Glutamatergic neuron (in vitro differentiated cells): ENCODE results near the gene SMAGP. TPM values are rescaled to one million over a fixed set of nuclear protein-coding genes. Genes with fewer than 3 reads are reported as not detected.
A peak's percentile ranks its signal among the peaks of the same experiment; 100 is the strongest.

Experiments used
- DNase-seq: peaks from one replicate; pipeline ENCODE4 v3.0.0; 2022
- H3K27ac Mint-ChIP-seq: one replicate; pipeline ENCODE4 v1.8.0; 2020; ENCODE audit warnings: mild to moderate bottlenecking, mixed read lengths, inconsistent platforms; ENCODE audit not compliant: unreplicated experiment
- H3K27me3 Mint-ChIP-seq: one replicate; pipeline ENCODE4 v1.8.0; 2020; ENCODE audit warnings: mild to moderate bottlenecking, moderate library complexity, mixed read lengths, inconsistent platforms; ENCODE audit not compliant: unreplicated experiment
- H3K36me3 Mint-ChIP-seq: one replicate; pipeline ENCODE4 v1.8.0; 2020; ENCODE audit warnings: mild to moderate bottlenecking, mixed read lengths, inconsistent platforms; ENCODE audit not compliant: unreplicated experiment
- H3K4me1 Mint-ChIP-seq: one replicate; pipeline ENCODE4 v1.8.0; 2020; ENCODE audit warnings: mild to moderate bottlenecking, low read depth, mixed read lengths, inconsistent platforms; ENCODE audit not compliant: unreplicated experiment
- H3K4me3 Mint-ChIP-seq: one replicate; pipeline ENCODE4 v1.8.0; 2020; ENCODE audit warnings: mild to moderate bottlenecking, mixed read lengths, inconsistent platforms; ENCODE audit not compliant: unreplicated experiment
- H3K9me3 Mint-ChIP-seq: one replicate; pipeline ENCODE4 v1.8.0; 2020; ENCODE audit warnings: mild to moderate bottlenecking, moderate library complexity, mixed read lengths, inconsistent platforms; ENCODE audit not compliant: unreplicated experiment
- total RNA-seq: library from RNA; stranded (reverse); fragmentation: NEBNext Ultra II Directional; extraction: Animal tissue kit (Norgen Biotek cat#: 25700); gene quantifications from one replicate; pipeline ENCODE4 v1.2.1, GENCODE V29; 2021; ENCODE audit not compliant: unreplicated experiment
- TF ChIP-seq, protein P1 (sequence below): fragments of 200-600 bp; sonication (generic); IDR thresholded peaks from one replicate; pipeline ENCODE4 v1.5.0; 2021; ENCODE audit not compliant: partially characterized antibody, unreplicated experiment

SMAGP gene
- total RNA-seq, 1 donor from 2014 or later = not detected

DNA sequence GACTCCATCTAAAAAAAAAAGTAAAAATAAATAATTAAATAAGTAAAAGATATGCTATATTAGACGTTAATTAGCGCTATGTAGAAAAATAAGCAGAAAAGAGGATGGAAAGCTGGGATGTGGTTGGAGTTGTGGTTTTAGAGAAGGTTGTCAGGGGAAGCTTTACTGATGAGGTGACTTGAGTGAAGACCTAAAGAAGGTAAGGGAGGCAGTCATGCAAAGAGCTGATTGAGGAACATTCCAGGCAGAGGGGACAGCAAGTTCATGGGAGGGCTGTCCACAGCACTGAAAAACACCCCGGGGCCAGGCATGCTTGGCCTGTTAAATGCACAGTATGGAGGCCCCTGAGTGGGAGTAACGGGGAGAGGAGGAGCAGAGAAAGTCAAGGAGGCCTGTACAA is 15.7 kb downstream of the SMAGP start:
- no peak for DNase-seq
- Mint-ChIP-seq H3K27ac (no peak overlapping the region), H3K4me3 (no peak overlapping the region), H3K4me1 (no peaks in the 10 kb centered on the region), H3K9me3 (no peaks in the 10 kb centered on the region), H3K27me3 (peaks cover 2% of the 10 kb centered on the region), H3K36me3 (no peaks in the 10 kb centered on the region)
- TF ChIP-seq, protein P1, sequence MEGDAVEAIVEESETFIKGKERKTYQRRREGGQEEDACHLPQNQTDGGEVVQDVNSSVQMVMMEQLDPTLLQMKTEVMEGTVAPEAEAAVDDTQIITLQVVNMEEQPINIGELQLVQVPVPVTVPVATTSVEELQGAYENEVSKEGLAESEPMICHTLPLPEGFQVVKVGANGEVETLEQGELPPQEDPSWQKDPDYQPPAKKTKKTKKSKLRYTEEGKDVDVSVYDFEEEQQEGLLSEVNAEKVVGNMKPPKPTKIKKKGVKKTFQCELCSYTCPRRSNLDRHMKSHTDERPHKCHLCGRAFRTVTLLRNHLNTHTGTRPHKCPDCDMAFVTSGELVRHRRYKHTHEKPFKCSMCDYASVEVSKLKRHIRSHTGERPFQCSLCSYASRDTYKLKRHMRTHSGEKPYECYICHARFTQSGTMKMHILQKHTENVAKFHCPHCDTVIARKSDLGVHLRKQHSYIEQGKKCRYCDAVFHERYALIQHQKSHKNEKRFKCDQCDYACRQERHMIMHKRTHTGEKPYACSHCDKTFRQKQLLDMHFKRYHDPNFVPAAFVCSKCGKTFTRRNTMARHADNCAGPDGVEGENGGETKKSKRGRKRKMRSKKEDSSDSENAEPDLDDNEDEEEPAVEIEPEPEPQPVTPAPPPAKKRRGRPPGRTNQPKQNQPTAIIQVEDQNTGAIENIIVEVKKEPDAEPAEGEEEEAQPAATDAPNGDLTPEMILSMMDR = no peak

DNA sequence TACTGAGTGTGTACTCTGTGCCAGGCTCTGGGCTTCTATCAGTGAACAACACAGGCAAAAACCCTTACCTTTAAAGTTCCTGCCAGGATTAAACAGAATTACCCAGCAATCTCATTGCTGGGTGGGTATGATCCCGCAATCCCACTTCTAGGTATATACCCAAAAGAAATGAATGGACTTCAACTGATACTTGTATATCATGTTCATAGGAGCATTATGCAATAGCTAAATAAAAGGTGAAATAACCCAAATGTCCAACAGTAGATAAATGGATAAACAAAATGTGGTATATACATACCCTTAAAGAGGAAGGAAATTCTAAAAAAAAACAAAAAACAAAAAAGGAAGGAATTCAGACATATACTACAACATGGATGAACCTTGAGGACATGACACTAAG is 16.9 kb downstream of the SMAGP start:
- H3K36me3 Mint-ChIP-seq = no peaks in the 10 kb centered on the region
- peaks cover 2% of the 10 kb centered on the region for H3K27me3 Mint-ChIP-seq
- no peaks in the 10 kb centered on the region for H3K4me1 Mint-ChIP-seq
- no peaks in the 10 kb centered on the region for H3K9me3 Mint-ChIP-seq
- DNase-seq = no peak
- TF ChIP-seq, protein P1 = no peak
- no peak overlapping the region for H3K4me3 Mint-ChIP-seq
- H3K27ac Mint-ChIP-seq = no peak overlapping the region

DNA sequence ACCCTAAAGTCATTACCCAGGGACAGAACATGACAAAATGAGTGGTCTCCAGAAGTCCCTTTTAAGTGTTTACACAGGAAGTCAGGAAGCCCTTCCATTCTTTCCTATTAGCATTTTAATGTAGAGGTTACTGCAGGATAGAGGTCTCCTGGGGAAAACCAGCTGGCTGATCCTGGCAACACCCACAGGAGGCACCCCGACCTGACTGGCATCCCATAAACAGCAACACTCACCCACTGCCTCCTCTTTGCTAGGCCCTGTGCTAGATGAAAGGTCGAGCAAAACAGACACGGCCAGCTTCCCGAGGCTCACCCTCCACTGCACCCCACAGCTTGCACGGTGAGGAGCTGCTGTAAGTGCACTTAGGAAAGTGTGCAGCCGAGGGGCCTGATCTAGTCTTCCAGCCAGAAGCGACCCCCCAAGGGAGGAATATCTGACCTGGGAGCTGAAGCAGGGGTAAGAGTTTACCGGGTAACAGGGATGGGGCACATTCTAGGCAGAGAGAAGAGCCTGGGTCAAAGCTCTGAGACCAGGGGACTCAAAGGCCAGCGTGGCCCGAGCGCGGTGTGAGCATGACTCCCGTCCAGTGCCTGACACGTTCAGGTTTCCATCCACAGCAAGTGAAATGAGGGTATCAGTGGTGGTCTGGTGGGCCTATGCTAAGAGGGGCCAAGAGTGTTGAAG is 22.6 kb downstream of the SMAGP start:
- no peaks in the 10 kb centered on the region for H3K27me3 Mint-ChIP-seq
- peak overlapping the region; percentile 25 for H3K4me3 Mint-ChIP-seq
- H3K27ac Mint-ChIP-seq = peak overlapping the region; percentile 40
- no peaks in the 10 kb centered on the region for H3K36me3 Mint-ChIP-seq
- H3K9me3 Mint-ChIP-seq = peaks cover 3% of the 10 kb centered on the region
- peak; percentile 25 for DNase-seq
- H3K4me1 Mint-ChIP-seq = peaks cover 17% of the 10 kb centered on the region
- TF ChIP-seq, protein P1 = no peak

DNA sequence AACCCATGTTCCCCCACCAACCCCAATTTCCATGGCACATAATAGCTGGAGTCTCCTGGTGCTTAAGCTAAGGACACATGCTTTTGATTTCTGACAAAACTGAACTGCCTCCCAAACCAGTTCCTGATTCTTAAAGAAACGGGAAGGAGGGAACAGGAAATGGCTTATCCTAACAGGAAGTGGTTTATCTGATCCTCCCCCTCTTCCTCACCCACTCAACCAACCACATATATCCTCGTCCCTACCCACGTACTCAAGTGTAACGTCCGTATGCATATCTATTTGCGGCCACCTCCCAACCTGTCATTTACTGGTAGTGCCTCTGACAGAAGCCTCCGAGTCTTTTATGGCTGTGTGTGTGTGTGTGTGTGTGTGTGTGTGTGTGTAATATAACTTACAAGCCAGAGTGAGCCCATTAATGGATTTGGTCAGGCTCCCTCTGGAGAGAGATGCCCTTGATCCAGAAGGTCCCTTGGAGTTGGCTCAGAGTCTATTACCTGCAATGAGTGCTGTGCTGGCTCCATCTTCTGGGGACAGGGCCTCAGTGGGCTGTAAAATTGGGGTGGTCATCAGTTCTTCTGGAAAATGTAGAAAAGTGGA is 23.9 kb downstream of the SMAGP start:
- Mint-ChIP-seq H3K4me1 (peaks cover 17% of the 10 kb centered on the region), H3K36me3 (no peaks in the 10 kb centered on the region), H3K27ac (no peak overlapping the region), H3K4me3 (no peak overlapping the region), H3K27me3 (no peaks in the 10 kb centered on the region), H3K9me3 (peaks cover 3% of the 10 kb centered on the region)
- TF ChIP-seq, protein P1 = no peak
- no peak for DNase-seq
